Body of pancreas (tissue), 4 donors: ENCODE results near the gene SCAMP4. TPM values are rescaled to one million over a fixed set of nuclear protein-coding genes. Genes with fewer than 3 reads are reported as not detected.
"Not testable (repeated sequence)": the region's sequence is repeated elsewhere in the genome, so short reads cannot be mapped to it uniquely, and the experiment has no call there.

Source experiments
- ATAC-seq: fragments of 150-250 bp; one replicate; pipeline ENCODE4 v1.9.1; 2016
- DNase-seq, 4 donors: peaks; one replicate each; pipeline ENCODE4 v3.0.0-alpha.2; 2019
- H3K27ac ChIP-seq, 4 donors: fragments of 200-600 bp; sonication (generic); 1 replicate in 3 of 4; 2 replicates in 1 of 4; pipeline versions ENCODE4 v1.5.1 to v1.6.1; 2016 to 2019; ENCODE audit warnings: mild to moderate bottlenecking in 1 of 4, mixed read lengths in 1 of 4, moderate library complexity in 1 of 4
- H3K27me3 ChIP-seq, 2 donors: fragments of 200-600 bp; sonication (generic); one replicate each; pipeline ENCODE4 v1.6.0; 2016; ENCODE audit warnings: mild to moderate bottlenecking in 1 of 2
- H3K36me3 ChIP-seq, 2 donors: fragments of 200-600 bp; sonication (generic); replicated peaks in 1 of 2; 2 replicates each; pipeline ENCODE4 v1.5.1; 2016; ENCODE audit warnings: low read depth in 2 of 2; ENCODE audit not compliant: insufficient read depth in 1 of 2
- H3K4me1 ChIP-seq: fragments of 200-600 bp; sonication (generic); one replicate; pipeline ENCODE4 v1.6.0; 2016
- H3K4me3 ChIP-seq, 2 donors: fragments of 200-600 bp; sonication (generic); 1 replicate in 1 of 2; 2 replicates in 1 of 2; pipeline ENCODE4 v1.5.1; 2016 to 2019
- H3K9me3 ChIP-seq, 3 donors: fragments of 200-600 bp; sonication (generic); 1 replicate in 2 of 3; 2 replicates in 1 of 3; pipeline ENCODE4 v1.5.1; 2016
- CTCF ChIP-seq, 7 experiments: fragments of 450-650 bp in 4 of 7; fragments of 200-600 bp in 3 of 7; sonication (generic) in 3 of 7; IDR thresholded peaks; one replicate each; pipeline ENCODE4 v1.5.1; 2016 to 2019; ENCODE audit warnings: antibody characterized with exemption in 7 of 7
- POLR2A ChIP-seq, 3 donors: fragments of 450-650 bp; IDR thresholded peaks; one replicate each; pipeline ENCODE4 v1.6.1; 2016; ENCODE audit warnings: antibody characterized with exemption in 3 of 3, mild to moderate bottlenecking in 2 of 3
- WGBS, 2 donors: methylation state at CpG; one replicate each; pipeline ENCODE4 v1.1.5; 2017; 5-methylcytosine and 5-hydroxymethylcytosine counted together
- intact Hi-C: fragments of 100-400 bp; cut with DNase I; formaldehyde crosslinking; loops from one replicate; pipeline ENCODE4 v1.15.1; 2023
- total RNA-seq, 2 donors: library from RNA; depleted of rRNA; stranded (reverse); fragments of >200 nt; gene quantifications; one replicate each; pipeline ENCODE4 v1.1.0, GENCODE V29; 2016

The SCAMP4 gene
- total RNA-seq, 2 donors from 2014 or later, result 37.6 to 67.2 TPM

GRCh38 chr19:1872807-1873523, 32.2 kb upstream of the SCAMP4 start:
- intact Hi-C loops, result no loop called here
- TF ChIP-seq POLR2A (IDR thresholded peaks at IDR 0.05), result no peak
- no peak for TF ChIP-seq CTCF (IDR thresholded peaks at IDR 0.05)
- no peaks in the 10 kb centered on the region for H3K36me3 ChIP-seq
- WGBS, 2 donors, result 78 to 100% methylated on average over 2 to 23 of the region's 25 CpGs
- H3K27me3 ChIP-seq, result no peaks in the 10 kb centered on the region
- H3K4me1 ChIP-seq, result peaks cover 55% of the 10 kb centered on the region
- DNase-seq, result no peak
- no peak overlapping the region for H3K4me3 ChIP-seq
- ATAC-seq, result no peak
- H3K27ac ChIP-seq, result peak overlapping the region; percentile 71 to 97 (median 82)
- H3K9me3 ChIP-seq, result no peaks in the 10 kb centered on the region

- Histone ChIP-seq H3K4me3 (no peak overlapping the region), H3K9me3 (no peaks in the 10 kb centered on the region), H3K36me3 (no peaks in the 10 kb centered on the region), H3K27me3 (no peaks in the 10 kb centered on the region), H3K27ac (peak overlapping the region; percentile 71 to 97 (median 82)), H3K4me1 (peaks cover 55% of the 10 kb centered on the region)
- peak; percentile 60 to 75 (median 71) for DNase-seq
- ATAC-seq, result peak; percentile 52
- WGBS, 2 donors, result 11 to 15% methylated on average over 23 to 29 of the region's 29 CpGs
- intact Hi-C loops, result no loop called here
- TF ChIP-seq POLR2A (IDR thresholded peaks at IDR 0.05) (no peak), CTCF (IDR thresholded peaks at IDR 0.05) (no peak)
Observed at GRCh38 chr19:1873524-1874473, 31.4 kb upstream of the SCAMP4 start.

- Histone ChIP-seq H3K27ac (peak overlapping the region; percentile 71 to 97 (median 88)), H3K27me3 (no peaks in the 10 kb centered on the region), H3K36me3 (no peaks in the 10 kb centered on the region), H3K4me1 (peaks cover 55% of the 10 kb centered on the region), H3K4me3 (peak overlapping the region in 1 of 2 donors; percentile 79), H3K9me3 (no peaks in the 10 kb centered on the region)
- no peak for TF ChIP-seq POLR2A (IDR thresholded peaks at IDR 0.05)
- TF ChIP-seq CTCF (IDR thresholded peaks at IDR 0.05), result no peak
- ATAC-seq, result no peak
- 3 to 4% methylated on average over 16 of the region's 16 CpGs for WGBS, 2 donors
- peak in 1 of 4 donors; percentile 24 for DNase-seq
- intact Hi-C loops, result no loop called here
Observed at GRCh38 chr19:1874554-1875185, 30.5 kb upstream of the SCAMP4 start.

- Histone ChIP-seq H3K4me3 (peak overlapping the region; percentile 69 to 79), H3K4me1 (peaks cover 55% of the 10 kb centered on the region), H3K27ac (peak overlapping the region; percentile 71 to 97 (median 88))
- DNase-seq, H3K9me3 ChIP-seq, H3K36me3 ChIP-seq, H3K27me3 ChIP-seq, intact Hi-C loops: not testable (repeated sequence)
- whole genome bisulfite sequencing, 2 donors, result 3 to 5% methylated on average over 9 to 11 of the region's 11 CpGs
- peak; percentile 1 for ATAC-seq
Observed at GRCh38 chr19:1875265-1875645, 29.9 kb upstream of the SCAMP4 start.
